ENCODE data around the gene COPS2. TPM values are rescaled to one million over a fixed set of nuclear protein-coding genes. Genes with fewer than 3 reads are reported as not detected.
A peak's percentile ranks its signal among the peaks of the same experiment; 100 is the strongest.
"Not testable (repeated sequence)": the region's sequence is repeated elsewhere in the genome, so short reads cannot be mapped to it uniquely, and the experiment has no call there.

The COPS2 gene
- polyA plus RNA-seq (2013, experiment 1 of 2; ENCODE audit: insufficient read length) = 75.5 TPM
- polyA plus RNA-seq (2013, experiment 2 of 2; ENCODE audit: insufficient read length) = 75.4 TPM

GRCh38 chr15:49155110-49155833 is at the start of gene COPS2:
Gene COPS2 (minus strand): TSS chr15:49155599. CDS start chr15:49155578, 21 bp downstream.
- peak; percentile 98 for DNase-seq

GRCh38 chr15:49200347-49200746 is 44.9 kb upstream of the COPS2 start:
- no peak for DNase-seq

GRCh38 chr15:49199666-49200065 is 44.3 kb upstream of the COPS2 start:
- DNase-seq = no peak

GRCh38 chr15:49196856-49197255 is 41.5 kb upstream of the COPS2 start:
- no peak for DNase-seq

GRCh38 chr15:49191892-49192291 is 36.5 kb upstream of the COPS2 start:
- no peak for DNase-seq

- DNase-seq = no peak
Observed at GRCh38 chr15:49190586-49190985, 35.2 kb upstream of the COPS2 start.

- no peak for DNase-seq
Observed at GRCh38 chr15:49189631-49190030, 34.2 kb upstream of the COPS2 start.

- no peak for DNase-seq
Observed at GRCh38 chr15:49188933-49189332, 33.5 kb upstream of the COPS2 start.

GRCh38 chr15:49187549-49188245 is 32.3 kb upstream of the COPS2 start:
- DNase-seq = no peak

- no peak for DNase-seq
Observed at GRCh38 chr15:49185473-49185872, 30.1 kb upstream of the COPS2 start.

- not testable (repeated sequence) for DNase-seq
Observed at GRCh38 chr15:49183741-49184140, 28.3 kb upstream of the COPS2 start.

- DNase-seq = no peak
Observed at GRCh38 chr15:49182128-49182527, 26.7 kb upstream of the COPS2 start.

- DNase-seq = no peak
Observed at GRCh38 chr15:49179433-49180190, 24.2 kb upstream of the COPS2 start.

- DNase-seq = no peak
Observed at GRCh38 chr15:49178497-49178896, 23.1 kb upstream of the COPS2 start.

GRCh38 chr15:49175582-49176397 is 20.4 kb upstream of the COPS2 start:
- not testable (repeated sequence) for DNase-seq

GRCh38 chr15:49174902-49175301 is 19.5 kb upstream of the COPS2 start:
- DNase-seq = no peak

- DNase-seq = no peak
Observed at GRCh38 chr15:49171790-49172189, 16.4 kb upstream of the COPS2 start.

- DNase-seq = peak; percentile 77
Observed at GRCh38 chr15:49169880-49170597, 14.6 kb upstream of the COPS2 start, which contains the start of gene GALK2. Gene GALK2 (plus strand): TSS chr15:49170247. CDS start chr15:49170323, 76 bp downstream.

- DNase-seq = peak; percentile 26
Observed at GRCh38 chr15:49168016-49168415, 12.6 kb upstream of the COPS2 start.

- no peak for DNase-seq
Observed at GRCh38 chr15:49164865-49165264, 9.5 kb upstream of the COPS2 start.

- DNase-seq = no peak
Observed at GRCh38 chr15:49163678-49164077, 8.3 kb upstream of the COPS2 start.
